Astrocyte (in vitro differentiated cells and primary cell): ENCODE data around the gene LMBR1L.

Experiments
- CTCF ChIP-seq: IDR thresholded peaks from 2 replicates; pipeline ENCODE4 v1.5.1; 2011; ENCODE audit warnings: low read depth, mild to moderate bottlenecking, inconsistent platforms, low read length, moderate library complexity; ENCODE audit not compliant: insufficient read depth
- EZH2 ChIP-seq: IDR thresholded peaks from 2 replicates; pipeline ENCODE4 v1.6.1; 2012; ENCODE audit warnings: mild to moderate bottlenecking, low read length, inconsistent platforms; ENCODE audit not compliant: insufficient read depth

GRCh38 chr12:49055092-49055491 lies 55.6 kb downstream of the LMBR1L start:
- TF ChIP-seq CTCF = no peak
- TF ChIP-seq EZH2 = no peak
